Uterus (tissue), 2 donors: ENCODE measurements around the gene ADAMTSL1.

Experiments
- POLR2A ChIP-seq, 2 donors: fragments of 450-650 bp; IDR thresholded peaks; one replicate each; pipeline ENCODE4 v1.6.1; 2016; ENCODE audit warnings: antibody characterized with exemption in 2 of 2, mild to moderate bottlenecking in 1 of 2, moderate library complexity in 1 of 2
- TF ChIP-seq, protein P1 (sequence below), 4 experiments: fragments of 200-600 bp in 2 of 4; fragments of 450-650 bp in 2 of 4; sonication (generic) in 2 of 4; IDR thresholded peaks; one replicate each; pipeline ENCODE4 v1.5.1; 2016 to 2019; ENCODE audit warnings: antibody characterized with exemption in 4 of 4, mild to moderate bottlenecking in 2 of 4, moderate library complexity in 1 of 4

DNA sequence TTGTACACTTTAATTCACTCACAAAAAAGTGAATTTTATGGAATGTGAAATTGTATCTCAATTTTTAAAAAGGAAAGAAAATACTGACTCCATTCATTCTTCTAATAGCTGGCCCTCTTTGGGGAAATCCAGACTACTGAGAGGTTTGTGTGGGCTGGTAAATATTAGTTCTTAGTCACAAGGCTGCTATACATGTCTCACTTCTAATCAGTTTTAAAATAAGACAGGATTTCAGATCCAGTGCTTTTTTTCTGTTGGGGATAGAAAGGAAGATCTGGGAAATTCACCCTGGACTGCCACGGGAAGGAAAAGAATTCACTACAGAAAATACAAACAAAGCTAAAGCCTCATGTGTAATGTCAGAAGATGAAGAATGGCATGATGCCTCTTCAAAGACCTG lies 32.7 kb upstream of the ADAMTSL1 start:
- no peak for TF ChIP-seq POLR2A (IDR thresholded peaks at IDR 0.05)
- TF ChIP-seq, protein P1, sequence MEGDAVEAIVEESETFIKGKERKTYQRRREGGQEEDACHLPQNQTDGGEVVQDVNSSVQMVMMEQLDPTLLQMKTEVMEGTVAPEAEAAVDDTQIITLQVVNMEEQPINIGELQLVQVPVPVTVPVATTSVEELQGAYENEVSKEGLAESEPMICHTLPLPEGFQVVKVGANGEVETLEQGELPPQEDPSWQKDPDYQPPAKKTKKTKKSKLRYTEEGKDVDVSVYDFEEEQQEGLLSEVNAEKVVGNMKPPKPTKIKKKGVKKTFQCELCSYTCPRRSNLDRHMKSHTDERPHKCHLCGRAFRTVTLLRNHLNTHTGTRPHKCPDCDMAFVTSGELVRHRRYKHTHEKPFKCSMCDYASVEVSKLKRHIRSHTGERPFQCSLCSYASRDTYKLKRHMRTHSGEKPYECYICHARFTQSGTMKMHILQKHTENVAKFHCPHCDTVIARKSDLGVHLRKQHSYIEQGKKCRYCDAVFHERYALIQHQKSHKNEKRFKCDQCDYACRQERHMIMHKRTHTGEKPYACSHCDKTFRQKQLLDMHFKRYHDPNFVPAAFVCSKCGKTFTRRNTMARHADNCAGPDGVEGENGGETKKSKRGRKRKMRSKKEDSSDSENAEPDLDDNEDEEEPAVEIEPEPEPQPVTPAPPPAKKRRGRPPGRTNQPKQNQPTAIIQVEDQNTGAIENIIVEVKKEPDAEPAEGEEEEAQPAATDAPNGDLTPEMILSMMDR (IDR thresholded peaks at IDR 0.05): no peak
